ENCODE measurements around the gene LSM10.

DNA sequence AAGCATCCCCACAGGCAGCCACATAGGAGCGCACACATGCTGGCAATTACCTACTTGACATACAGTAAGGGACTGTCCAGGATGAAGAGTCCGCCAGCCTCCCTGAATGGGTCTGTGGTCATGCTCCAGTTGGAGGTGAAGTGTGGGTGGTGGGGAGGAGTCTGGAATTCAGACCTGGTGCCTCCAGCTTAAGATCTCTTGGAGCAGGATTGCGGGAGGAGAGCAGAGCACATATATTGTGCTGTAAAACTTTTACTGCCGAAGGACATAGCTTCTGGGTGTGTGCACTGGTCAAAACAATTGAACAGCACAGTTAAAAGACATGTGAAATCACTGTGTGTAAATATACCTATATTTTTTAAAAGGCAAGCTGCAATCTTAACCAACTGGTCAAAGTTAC, 29.9 kb downstream of the LSM10 start:
- TF ChIP-seq EZH2phosphoT487 (IDR thresholded peaks at IDR 0.05; ENCODE audit: insufficient read depth, low read depth) = no peak
- no peak for TF ChIP-seq EZH2 (IDR thresholded peaks at IDR 0.05; ENCODE audit: insufficient read depth, poor library complexity, severe bottlenecking)

All from GM23248 (cell line).